GM12878 (cell line): ENCODE measurements around the gene KCNK4. TPM values are rescaled to one million over a fixed set of nuclear protein-coding genes. Genes with fewer than 3 reads are reported as not detected.

ENCODE experiments used
- ATAC-seq: fragments of 200-7000 bp; cut with Tn5 transposase; 3 replicates; pipeline ENCODE4 v1.9.1; 2020; ENCODE audit warnings: mild to moderate bottlenecking, moderate library complexity
- BruUV-seq: library from RNA; stranded (reverse); fragments of 400-500 nt; replicated peaks from 2 replicates; lab custom pipeline; 2021; lab: Mats Ljungman, UMichigan
- CTCF ChIA-PET: fragments of 300-600 bp; sonication (Branson Sonifier 250); formaldehyde crosslinking; extraction: SDS; loops from one replicate; lab custom pipeline; 2021; ENCODE audit warnings: inconsistent platforms; lab: Yijun Ruan, JAX
- POLR2A ChIA-PET: fragments of 350-600 bp; formaldehyde crosslinking; extraction: SDS; loops from one replicate; lab custom pipeline; 2021; ENCODE audit warnings: inconsistent platforms; lab: Charles Lee
- RAD21 ChIA-PET: fragments of 300-600 bp; sonication (Branson Sonifier 250); formaldehyde crosslinking; loops from one replicate; lab custom pipeline; 2023; ENCODE audit warnings: antibody characterized with exemption; ENCODE audit not compliant: unreplicated experiment; lab: Charles Lee
- SMC1A ChIA-PET: fragments of 300-600 bp; sonication (Branson Sonifier 250); formaldehyde crosslinking; loops from one replicate; lab custom pipeline; 2023; ENCODE audit not compliant: unreplicated experiment, uncharacterized antibody; lab: Charles Lee
- DNase-seq: peaks from one replicate; pipeline ENCODE4 v3.0.0-alpha.2; 2011; ENCODE audit warnings: low read depth, low spot score
- FAIRE-seq: peaks from 3 replicates; lab custom pipeline; 2011; peaks lifted over from hg19 to GRCh38; lab: Jason Lieb, UNC
- H2AFZ ChIP-seq: 2 replicates; pipeline ENCODE4 v1.6.0; 2011; ENCODE audit warnings: low read depth, low read length, control low read depth; ENCODE audit not compliant: control insufficient read depth
- H3K27ac ChIP-seq: 2 replicates; pipeline ENCODE4 v1.5.1; 2011; ENCODE audit warnings: control low read depth; ENCODE audit not compliant: control insufficient read depth, insufficient read depth
- H3K27me3 ChIP-seq, 2 experiments: replicated peaks in 1 of 2; 2 replicates each; pipeline versions ENCODE4 v1.6.0 to v1.6.1; 2011; ENCODE audit warnings: low read length in 1 of 2; ENCODE audit not compliant: control insufficient read depth in 2 of 2, insufficient read depth in 2 of 2
- H3K36me3 ChIP-seq, 2 experiments: 2 replicates each; pipeline ENCODE4 v1.5.1; 2011; ENCODE audit warnings: low read length in 1 of 2; ENCODE audit not compliant: control insufficient read depth in 2 of 2, insufficient read depth in 2 of 2
- H3K4me1 ChIP-seq: 2 replicates; pipeline ENCODE4 v1.6.1; 2011; ENCODE audit warnings: mild to moderate bottlenecking, low read length, moderate library complexity, mixed read lengths; ENCODE audit not compliant: control insufficient read depth, insufficient read depth
- H3K4me2 ChIP-seq: 2 replicates; pipeline ENCODE4 v1.6.0; 2011; ENCODE audit warnings: control low read depth; ENCODE audit not compliant: control insufficient read depth, insufficient read depth
- H3K4me3 ChIP-seq: fragments of 200-600 bp; sonication (generic); 2 replicates; pipeline ENCODE4 v1.5.1; 2016
- H3K79me2 ChIP-seq: 2 replicates; pipeline ENCODE4 v1.6.0; 2011; ENCODE audit warnings: low read length; ENCODE audit not compliant: control insufficient read depth, insufficient read depth
- H3K9ac ChIP-seq: 2 replicates; pipeline ENCODE4 v1.8.0; 2011; ENCODE audit warnings: low read length, control low read depth, mixed read lengths; ENCODE audit not compliant: control insufficient read depth, insufficient read depth
- H3K9me3 ChIP-seq: replicated peaks from 3 replicates; pipeline ENCODE4 v1.5.1; 2011; ENCODE audit warnings: mild to moderate bottlenecking, low read length; ENCODE audit not compliant: control insufficient read depth, insufficient read depth
- H4K20me1 ChIP-seq: 2 replicates; pipeline ENCODE4 v1.6.0; 2011; ENCODE audit not compliant: control insufficient read depth, insufficient read depth
- CBFB ChIP-seq: IDR thresholded peaks from 2 replicates; pipeline ENCODE4 v1.6.1; 2016; ENCODE audit warnings: antibody characterized with exemption, low read depth
- CHD1 ChIP-seq: IDR thresholded peaks from 2 replicates; pipeline ENCODE4 v1.6.1; 2012; ENCODE audit warnings: low read depth, low read length, improper control_type of control experiment
- CHD4 ChIP-seq: fragments of 200-600 bp; sonication (generic); IDR thresholded peaks from 2 replicates; pipeline ENCODE4 v1.6.1; 2016; ENCODE audit warnings: mild to moderate bottlenecking
- GATAD2B ChIP-seq: fragments of 450-650 bp; conservative IDR thresholded peaks from 2 replicates; pipeline ENCODE4 v1.6.1; 2017; ENCODE audit warnings: low read depth, mild to moderate bottlenecking, moderate library complexity
- JUND ChIP-seq: IDR thresholded peaks from 2 replicates; pipeline ENCODE4 v1.6.1; 2012; ENCODE audit warnings: low read depth, mild to moderate bottlenecking, low read length, improper control_type of control experiment, moderate library complexity
- KLF5 ChIP-seq: fragments of 450-650 bp; IDR thresholded peaks from 2 replicates; pipeline ENCODE4 v1.6.1; 2014; ENCODE audit warnings: mild to moderate bottlenecking; ENCODE audit not compliant: partially characterized antibody
- MEF2A ChIP-seq: IDR thresholded peaks from 2 replicates; pipeline ENCODE4 v1.6.1; 2011; ENCODE audit warnings: low read depth, mild to moderate bottlenecking, low read length, moderate library complexity; ENCODE audit not compliant: insufficient read depth
- MTA3 ChIP-seq: IDR thresholded peaks from 2 replicates; pipeline ENCODE4 v1.6.1; 2012; ENCODE audit warnings: low read length, inconsistent platforms, borderline replicate concordance
- POU2F2 ChIP-seq: IDR thresholded peaks from 3 replicates; pipeline ENCODE4 v1.6.1; 2011; ENCODE audit warnings: low read depth, mild to moderate bottlenecking, low read length, borderline replicate concordance
- RB1 ChIP-seq: fragments of 450-650 bp; formaldehyde crosslinking; IDR thresholded peaks from 2 replicates; pipeline ENCODE4 v1.6.1; 2017; ENCODE audit warnings: mild to moderate bottlenecking, borderline replicate concordance
- RCOR1 ChIP-seq: conservative IDR thresholded peaks from 2 replicates; pipeline ENCODE4 v1.6.1; 2012; ENCODE audit warnings: low read depth, low read length, improper control_type of control experiment
- STAT1 ChIP-seq: fragments of 450-650 bp; conservative IDR thresholded peaks from 2 replicates; pipeline ENCODE4 v1.6.1; 2014; ENCODE audit warnings: antibody characterized with exemption, mild to moderate bottlenecking
- SUPT20H ChIP-seq: IDR thresholded peaks from 2 replicates; pipeline ENCODE4 v1.6.1; 2011; ENCODE audit warnings: low read depth, mild to moderate bottlenecking, low read length, moderate library complexity, borderline replicate concordance; ENCODE audit not compliant: control insufficient read depth
- ZNF384 ChIP-seq: IDR thresholded peaks from 2 replicates; pipeline ENCODE4 v1.6.1; 2012; ENCODE audit warnings: low read depth, mild to moderate bottlenecking, low read length, improper control_type of control experiment, borderline replicate concordance
- WGBS: methylation state at CpG from one replicate; pipeline ENCODE4 v1.1.6; 2016; ENCODE audit warnings: low lambda C conversion rate; ENCODE audit not compliant: insufficient replicate concordance, insufficient coverage; ENCODE audit errors: missing lambda C conversion rate; 5-methylcytosine and 5-hydroxymethylcytosine counted together
- in situ Hi-C: fragments of 300-500 bp; cut with MboI; formaldehyde crosslinking; loops from 9 replicates; pipeline ENCODE4 v1.14.3; 2018; ENCODE audit warnings: mixed read lengths
- intact Hi-C: fragments of 100-400 bp; cut with micrococcal nuclease; formaldehyde crosslinking; loops from one replicate; pipeline ENCODE4 v1.14.2; 2022; ENCODE audit not compliant: unreplicated experiment
- polyA plus RNA-seq, 11 experiments: library from polyadenylated mRNA; depleted of rRNA in 4 of 11; unstranded in 6 of 11; stranded (reverse) in 5 of 11; fragments of >200 nt; fragmentation: Nextera tagmentation in 4 of 11; fragmentation: Illumina TruSeq in 1 of 11; extraction: Ambion mirVana in 4 of 11; extraction: Trizol in 1 of 11; gene quantifications; 1 replicate in 1 of 11; 2 replicates in 10 of 11; pipeline versions ENCODE4 v1.2.1 to v1.2.3, GENCODE V29; 2011 to 2016; ENCODE audit warnings: inconsistent platforms in 2 of 11, missing spikeins in 2 of 11, low read depth in 1 of 11
- total RNA-seq, 4 experiments: library from RNA; depleted of rRNA in 3 of 4; stranded (reverse); fragments of >200 nt in 3 of 4; fragmentation: Illumina TruSeq in 1 of 4; extraction: Trizol in 1 of 4; gene quantifications; 2 replicates each; pipeline versions ENCODE4 v1.2.1 to v1.2.3, GENCODE V29; 2013 to 2021
- TF ChIP-seq, protein P1 (sequence below): fragments of 450-650 bp; IDR thresholded peaks from 2 replicates; pipeline ENCODE4 v1.6.1; 2018; ENCODE audit warnings: mild to moderate bottlenecking, low read depth, moderate library complexity; ENCODE audit not compliant: partially characterized antibody
- TF ChIP-seq, protein P2 (sequence below): fragments of 450-650 bp; IDR thresholded peaks from 2 replicates; pipeline ENCODE4 v1.6.1; 2016; ENCODE audit warnings: mild to moderate bottlenecking, moderate library complexity, borderline replicate concordance

Gene KCNK4
- total and polyA plus RNA-seq, 10 of the 15 experiments (the other 5 are each of a cell fraction or from before 2014, with no cell fraction given), result 0.04 TPM; not detected in 9

DNA sequence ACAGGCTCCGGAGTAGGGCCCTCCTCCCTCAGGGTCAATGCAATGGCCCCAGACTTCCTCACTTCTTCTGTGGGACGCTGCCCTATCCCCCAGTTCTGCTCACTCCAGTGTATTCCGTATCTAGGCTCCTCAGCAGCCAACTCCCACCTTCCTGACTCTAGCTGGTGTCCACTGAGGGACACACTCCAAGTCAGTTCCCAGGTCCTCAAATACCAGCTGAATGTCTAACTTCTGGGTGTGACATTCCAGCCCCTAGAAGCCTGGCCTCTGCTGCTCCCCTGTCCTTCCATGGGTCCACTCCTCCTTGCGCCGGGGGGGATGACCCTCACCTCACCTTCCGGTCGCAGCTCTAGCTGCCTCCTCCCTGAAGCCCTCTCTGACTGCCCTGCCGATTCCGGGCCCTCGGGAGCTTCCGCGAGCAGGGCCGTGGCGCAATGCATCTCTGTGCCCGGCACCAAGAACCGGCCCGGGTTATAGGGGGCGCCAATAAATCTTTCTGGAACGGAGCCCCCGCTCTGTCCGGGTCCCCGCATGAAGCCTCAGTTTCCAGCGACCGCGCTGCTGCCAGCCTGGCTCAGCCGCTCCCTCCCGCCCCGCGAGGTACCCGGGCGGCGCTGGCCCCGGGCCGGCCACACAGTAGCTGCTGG lies 22.1 kb upstream of the KCNK4 start:
- peak overlapping the region; percentile 88 for H3K4me3 ChIP-seq
- WGBS, result 2% methylated on average over 34 of the region's 34 CpGs
- H3K9ac ChIP-seq, result peak overlapping the region; percentile 97
- H3K9me3 ChIP-seq, result no peaks in the 10 kb centered on the region
- in situ Hi-C loops, result no loop called here
- no TSS peak for BruUV-seq
- SMC1A ChIA-PET, result interaction anchor here (0.7 to 4.6 kb wide), 6 partner anchors 19 to 86 kb away, joined by 3 to 32 read pairs (median 3); partner anchors contain the start of genes FERMT3, NUDT22 and TRPT1
- peak overlapping the region; percentile 46 for H2AFZ ChIP-seq
- CTCF ChIA-PET, result interaction anchor here (0.7 to 5.7 kb wide), 10 partner anchors 9 to 87 kb away, joined by 3 to 147 read pairs (median 6); partner anchors contain the start of genes BAD, CATSPERZ, FERMT3 and GPR137
- H3K79me2 ChIP-seq, result peaks cover 19% of the 10 kb centered on the region
- peaks cover 12% of the 10 kb centered on the region for H3K4me1 ChIP-seq
- POLR2A ChIA-PET, result interaction anchor here (0.7 to 6.3 kb wide), 11 partner anchors 14 to 85 kb away, joined by 3 to 92 read pairs (median 5); partner anchors contain the start of genes BAD, CATSPERZ, ESRRA and FERMT3
- FAIRE-seq, result peak; percentile 13
- no peak for DNase-seq
- no peaks in the 10 kb centered on the region; a peak in 2 of 4 replicates for H3K36me3 ChIP-seq
- no peaks in the 10 kb centered on the region for H3K27me3 ChIP-seq
- RAD21 ChIA-PET, result interaction anchor here (0.8 to 4.3 kb wide), 6 partner anchors 17 to 63 kb away, joined by 3 to 56 read pairs (median 4); partner anchors contain the start of genes FERMT3, PPP1R14B, PRDX5 and TRMT112
- peak overlapping the region; percentile 100 for H3K4me2 ChIP-seq
- intact Hi-C loops, result loop anchor here (2.0 kb wide), 1 partner anchor 18 kb away; the partner anchor contains the start of gene PLCB3
- ATAC-seq, result peak; percentile 59
- no peaks in the 10 kb centered on the region for H4K20me1 ChIP-seq
- peak overlapping the region; percentile 81 for H3K27ac ChIP-seq
- TF ChIP-seq CHD4, result no peak
- 0 out of 2 replicates have a peak, but pooled peaks have one; percentile 5 for TF ChIP-seq RB1
- no peak for TF ChIP-seq ZNF384
- TF ChIP-seq CBFB, result peak; percentile 41; the same call in 1 of the 2 replicates
- no peak for TF ChIP-seq CHD1
- TF ChIP-seq STAT1, result no peak
- TF ChIP-seq MTA3, result no peak
- TF ChIP-seq RCOR1, result no peak
- TF ChIP-seq, protein P1, sequence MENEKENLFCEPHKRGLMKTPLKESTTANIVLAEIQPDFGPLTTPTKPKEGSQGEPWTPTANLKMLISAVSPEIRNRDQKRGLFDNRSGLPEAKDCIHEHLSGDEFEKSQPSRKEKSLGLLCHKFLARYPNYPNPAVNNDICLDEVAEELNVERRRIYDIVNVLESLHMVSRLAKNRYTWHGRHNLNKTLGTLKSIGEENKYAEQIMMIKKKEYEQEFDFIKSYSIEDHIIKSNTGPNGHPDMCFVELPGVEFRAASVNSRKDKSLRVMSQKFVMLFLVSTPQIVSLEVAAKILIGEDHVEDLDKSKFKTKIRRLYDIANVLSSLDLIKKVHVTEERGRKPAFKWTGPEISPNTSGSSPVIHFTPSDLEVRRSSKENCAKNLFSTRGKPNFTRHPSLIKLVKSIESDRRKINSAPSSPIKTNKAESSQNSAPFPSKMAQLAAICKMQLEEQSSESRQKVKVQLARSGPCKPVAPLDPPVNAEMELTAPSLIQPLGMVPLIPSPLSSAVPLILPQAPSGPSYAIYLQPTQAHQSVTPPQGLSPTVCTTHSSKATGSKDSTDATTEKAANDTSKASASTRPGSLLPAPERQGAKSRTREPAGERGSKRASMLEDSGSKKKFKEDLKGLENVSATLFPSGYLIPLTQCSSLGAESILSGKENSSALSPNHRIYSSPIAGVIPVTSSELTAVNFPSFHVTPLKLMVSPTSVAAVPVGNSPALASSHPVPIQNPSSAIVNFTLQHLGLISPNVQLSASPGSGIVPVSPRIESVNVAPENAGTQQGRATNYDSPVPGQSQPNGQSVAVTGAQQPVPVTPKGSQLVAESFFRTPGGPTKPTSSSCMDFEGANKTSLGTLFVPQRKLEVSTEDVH, result no peak
- no peak for TF ChIP-seq KLF5
- no peak for TF ChIP-seq MEF2A
- TF ChIP-seq, protein P2, sequence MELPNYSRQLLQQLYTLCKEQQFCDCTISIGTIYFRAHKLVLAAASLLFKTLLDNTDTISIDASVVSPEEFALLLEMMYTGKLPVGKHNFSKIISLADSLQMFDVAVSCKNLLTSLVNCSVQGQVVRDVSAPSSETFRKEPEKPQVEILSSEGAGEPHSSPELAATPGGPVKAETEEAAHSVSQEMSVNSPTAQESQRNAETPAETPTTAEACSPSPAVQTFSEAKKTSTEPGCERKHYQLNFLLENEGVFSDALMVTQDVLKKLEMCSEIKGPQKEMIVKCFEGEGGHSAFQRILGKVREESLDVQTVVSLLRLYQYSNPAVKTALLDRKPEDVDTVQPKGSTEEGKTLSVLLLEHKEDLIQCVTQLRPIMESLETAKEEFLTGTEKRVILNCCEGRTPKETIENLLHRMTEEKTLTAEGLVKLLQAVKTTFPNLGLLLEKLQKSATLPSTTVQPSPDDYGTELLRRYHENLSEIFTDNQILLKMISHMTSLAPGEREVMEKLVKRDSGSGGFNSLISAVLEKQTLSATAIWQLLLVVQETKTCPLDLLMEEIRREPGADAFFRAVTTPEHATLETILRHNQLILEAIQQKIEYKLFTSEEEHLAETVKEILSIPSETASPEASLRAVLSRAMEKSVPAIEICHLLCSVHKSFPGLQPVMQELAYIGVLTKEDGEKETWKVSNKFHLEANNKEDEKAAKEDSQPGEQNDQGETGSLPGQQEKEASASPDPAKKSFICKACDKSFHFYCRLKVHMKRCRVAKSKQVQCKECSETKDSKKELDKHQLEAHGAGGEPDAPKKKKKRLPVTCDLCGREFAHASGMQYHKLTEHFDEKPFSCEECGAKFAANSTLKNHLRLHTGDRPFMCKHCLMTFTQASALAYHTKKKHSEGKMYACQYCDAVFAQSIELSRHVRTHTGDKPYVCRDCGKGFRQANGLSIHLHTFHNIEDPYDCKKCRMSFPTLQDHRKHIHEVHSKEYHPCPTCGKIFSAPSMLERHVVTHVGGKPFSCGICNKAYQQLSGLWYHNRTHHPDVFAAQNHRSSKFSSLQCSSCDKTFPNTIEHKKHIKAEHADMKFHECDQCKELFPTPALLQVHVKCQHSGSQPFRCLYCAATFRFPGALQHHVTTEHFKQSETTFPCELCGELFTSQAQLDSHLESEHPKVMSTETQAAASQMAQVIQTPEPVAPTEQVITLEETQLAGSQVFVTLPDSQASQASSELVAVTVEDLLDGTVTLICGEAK, result peak; percentile 46; the same call in 1 of the 2 replicates
- TF ChIP-seq GATAD2B, result peak; percentile 32
- no peak for TF ChIP-seq SUPT20H
- TF ChIP-seq JUND, result no peak
- TF ChIP-seq POU2F2, result no peak
